Retinal pigment epithelial cell (primary cell): Measurements from ENCODE around the gene NRG3.
A peak's percentile ranks its signal among the peaks of the same experiment; 100 is the strongest.

Experiments
- DNase-seq: peaks from one replicate; pipeline ENCODE4 v3.0.0-alpha.2; 2010; ENCODE audit warnings: low read depth
- H3K4me3 ChIP-seq: 2 replicates; pipeline ENCODE4 v1.5.1; 2011; ENCODE audit warnings: mild to moderate bottlenecking, low read length, control low read depth, moderate library complexity
- CTCF ChIP-seq: conservative IDR thresholded peaks from 2 replicates; pipeline ENCODE4 v1.5.1; 2011; ENCODE audit warnings: low read depth, low read length, control low read depth, inconsistent platforms

Gene NRG3

GRCh38 chr10:82294874-82295378 lies 419.9 kb downstream of the NRG3 start:
- TF ChIP-seq CTCF, result no peak
- no peak overlapping the region for H3K4me3 ChIP-seq
- DNase-seq, result no peak

GRCh38 chr10:82308641-82309040 lies 433.6 kb downstream of the NRG3 start:
- no peak overlapping the region for H3K4me3 ChIP-seq
- TF ChIP-seq CTCF, result no peak
- DNase-seq, result no peak

- peak; percentile 14 for DNase-seq
- TF ChIP-seq CTCF, result no peak
Observed at GRCh38 chr10:82310839-82311238, 435.8 kb downstream of the NRG3 start.

DNA sequence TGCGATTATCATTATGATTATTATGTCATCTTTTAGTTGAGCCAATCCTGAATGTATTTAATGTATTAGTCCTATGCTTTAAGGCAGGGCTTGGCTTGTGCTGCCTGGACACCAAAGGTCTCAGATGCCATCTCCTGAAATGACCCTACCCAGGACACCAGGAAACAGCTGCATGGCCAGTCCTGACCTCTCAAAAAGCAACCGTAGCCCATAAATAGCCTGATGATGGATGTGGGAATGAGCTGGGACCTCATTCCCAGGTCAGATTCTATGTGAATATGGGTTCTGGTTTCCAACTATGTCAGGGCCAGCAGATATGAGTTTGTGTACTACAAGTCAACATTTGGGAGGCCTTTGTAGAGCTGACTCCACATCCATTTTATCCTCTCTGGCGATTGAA lies 438.4 kb downstream of the NRG3 start:
- no peak overlapping the region for H3K4me3 ChIP-seq
- TF ChIP-seq CTCF, result no peak
- DNase-seq, result no peak

More at GRCh38 chr10:82310839-82311238, 435.8 kb downstream of the NRG3 start:
- no peak overlapping the region for H3K4me3 ChIP-seq

DNA sequence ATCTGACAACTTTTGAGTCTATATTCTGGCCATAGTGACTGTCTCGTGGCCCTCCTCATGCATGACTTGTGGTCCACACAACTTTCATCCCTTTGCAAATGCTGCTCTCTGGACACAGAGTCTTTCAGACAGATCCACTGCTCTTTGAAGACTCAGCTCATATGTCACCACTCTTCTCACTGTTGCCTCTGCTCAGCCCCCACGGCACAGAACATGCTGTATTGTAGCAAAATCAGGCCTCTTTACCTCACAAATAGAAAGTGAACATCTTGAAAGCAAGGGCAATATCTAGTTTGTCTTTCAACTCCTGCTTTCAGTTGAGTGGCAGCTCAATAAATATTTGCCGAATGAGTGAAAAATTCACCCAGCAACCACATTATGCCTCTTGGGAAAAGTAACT lies 443.5 kb downstream of the NRG3 start:
- no peak for TF ChIP-seq CTCF
- no peak overlapping the region for H3K4me3 ChIP-seq
- DNase-seq, result no peak

- no peak for TF ChIP-seq CTCF
- no peak for DNase-seq
Observed at GRCh38 chr10:82319074-82319473, 444.1 kb downstream of the NRG3 start.

GRCh38 chr10:82319562-82319961 lies 444.6 kb downstream of the NRG3 start:
- no peak for DNase-seq
- TF ChIP-seq CTCF, result no peak
- H3K4me3 ChIP-seq, result no peak overlapping the region

More at GRCh38 chr10:82319074-82319473, 444.1 kb downstream of the NRG3 start:
- no peak overlapping the region for H3K4me3 ChIP-seq
